Activated T-cell treated with anti-CD3 and anti-CD28 coated beads, Interleukin-2, amount 50 U/mL, for 72 hours (primary cell): Measurements from ENCODE around the gene MCOLN2. TPM values are rescaled to one million over a fixed set of nuclear protein-coding genes. Genes with fewer than 3 reads are reported as not detected.

Experiments used
- ATAC-seq, 2 donors: fragments of 150-1000 bp; cut with Tn5 transposase; replicated peaks in 1 of 2; 2 replicates each; pipeline ENCODE4 v1.10.0; 2021; ENCODE audit warnings: moderate library complexity in 2 of 2, mild to moderate bottlenecking in 1 of 2
- DNase-seq, 2 donors: peaks; one replicate each; pipeline ENCODE4 v3.0.0; 2021 to 2022; ENCODE audit warnings: mixed read lengths in 1 of 2
- H3K27ac Mint-ChIP-seq: one replicate; pipeline ENCODE4 v1.8.0; 2022; ENCODE audit warnings: mild to moderate bottlenecking, moderate library complexity, mixed read lengths
- H3K27me3 Mint-ChIP-seq: one replicate; pipeline ENCODE4 v1.8.0; 2022; ENCODE audit warnings: low read depth, mixed read lengths
- H3K36me3 Mint-ChIP-seq, 2 donors: one replicate each; pipeline ENCODE4 v1.8.0; 2022; ENCODE audit warnings: mixed read lengths in 2 of 2, mild to moderate bottlenecking in 1 of 2; ENCODE audit not compliant: insufficient read depth in 2 of 2
- H3K4me1 Mint-ChIP-seq: one replicate; pipeline ENCODE4 v1.8.0; 2022; ENCODE audit warnings: low read depth, mixed read lengths
- H3K4me3 Mint-ChIP-seq, 2 donors: one replicate each; pipeline ENCODE4 v1.8.0; 2022; ENCODE audit warnings: mild to moderate bottlenecking in 2 of 2, mixed read lengths in 2 of 2, moderate library complexity in 2 of 2
- H3K9me3 Mint-ChIP-seq, 2 donors: one replicate each; pipeline ENCODE4 v1.8.0; 2022; ENCODE audit warnings: mixed read lengths in 2 of 2
- total RNA-seq, 2 donors: library from RNA; stranded (reverse); gene quantifications; one replicate each; pipeline ENCODE4 v1.2.3, GENCODE V29; 2022

Gene MCOLN2
- total RNA-seq, 2 donors from 2014 or later = 57.6 to 76.3 TPM

DNA sequence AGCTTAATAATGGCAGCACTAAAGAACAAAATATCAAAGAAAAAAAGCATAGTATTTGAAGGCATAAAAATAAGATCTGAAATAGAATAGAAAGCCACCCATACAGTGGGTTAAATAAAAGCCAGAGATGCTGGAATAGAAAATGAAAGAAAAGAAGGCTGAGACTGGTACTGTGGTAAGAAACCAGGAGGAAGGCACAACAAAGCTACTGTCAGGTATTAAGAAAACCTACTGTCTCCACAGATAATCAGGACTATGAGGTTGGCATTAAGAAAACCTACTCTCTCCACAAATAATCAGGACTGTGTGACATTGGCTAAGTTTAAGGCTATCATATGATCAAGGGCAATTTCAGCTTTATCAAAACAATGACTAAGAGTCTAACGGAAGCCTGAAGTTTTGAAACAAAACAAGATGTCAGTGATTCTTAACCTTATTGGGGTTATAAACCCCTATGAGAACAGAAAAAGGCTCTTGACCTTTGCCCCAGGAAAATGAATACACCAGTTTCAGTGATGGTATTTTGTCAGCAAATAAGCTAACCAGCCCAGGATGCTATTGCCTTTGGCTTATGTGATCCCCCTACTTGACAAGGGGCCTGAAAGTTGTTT, 24.4 kb downstream of the MCOLN2 start:
- ATAC-seq (peak; percentile 4 to 18), DNase-seq (no peak)
- Mint-ChIP-seq H3K4me3 (peak overlapping the region; percentile 57 to 69), H3K27me3 (no peaks in the 10 kb centered on the region), H3K27ac (peak overlapping the region; percentile 64), H3K36me3 (peaks cover 6 to 14% of the 10 kb centered on the region in 2 donors), H3K9me3 (no peaks in the 10 kb centered on the region), H3K4me1 (peaks cover 77% of the 10 kb centered on the region)

DNA sequence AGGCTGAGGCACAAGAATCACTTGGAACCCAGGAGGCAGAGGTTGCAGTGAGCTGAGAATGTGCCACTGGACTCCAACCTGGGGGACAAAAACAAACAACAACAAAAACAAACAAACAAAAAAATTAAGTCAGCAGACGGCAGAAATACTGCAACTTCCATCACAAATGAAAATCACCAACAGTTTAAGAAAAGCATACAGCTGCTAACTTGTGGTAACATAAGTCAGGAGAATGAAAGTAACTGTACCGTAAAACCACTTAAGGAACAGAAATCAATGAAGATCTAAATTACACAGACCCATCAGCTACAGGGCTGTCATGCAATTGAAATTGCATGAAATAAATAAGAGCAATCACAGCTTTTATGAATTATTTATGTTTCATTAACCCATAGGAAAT, 25.0 kb downstream of the MCOLN2 start:
- Mint-ChIP-seq H3K36me3 (peaks cover 3 to 14% of the 10 kb centered on the region in 2 donors), H3K4me3 (peak overlapping the region; percentile 57 to 69), H3K4me1 (peaks cover 72% of the 10 kb centered on the region), H3K27me3 (no peaks in the 10 kb centered on the region), H3K27ac (peak overlapping the region; percentile 64), H3K9me3 (no peaks in the 10 kb centered on the region)
- DNase-seq = no peak
- no peak for ATAC-seq

DNA sequence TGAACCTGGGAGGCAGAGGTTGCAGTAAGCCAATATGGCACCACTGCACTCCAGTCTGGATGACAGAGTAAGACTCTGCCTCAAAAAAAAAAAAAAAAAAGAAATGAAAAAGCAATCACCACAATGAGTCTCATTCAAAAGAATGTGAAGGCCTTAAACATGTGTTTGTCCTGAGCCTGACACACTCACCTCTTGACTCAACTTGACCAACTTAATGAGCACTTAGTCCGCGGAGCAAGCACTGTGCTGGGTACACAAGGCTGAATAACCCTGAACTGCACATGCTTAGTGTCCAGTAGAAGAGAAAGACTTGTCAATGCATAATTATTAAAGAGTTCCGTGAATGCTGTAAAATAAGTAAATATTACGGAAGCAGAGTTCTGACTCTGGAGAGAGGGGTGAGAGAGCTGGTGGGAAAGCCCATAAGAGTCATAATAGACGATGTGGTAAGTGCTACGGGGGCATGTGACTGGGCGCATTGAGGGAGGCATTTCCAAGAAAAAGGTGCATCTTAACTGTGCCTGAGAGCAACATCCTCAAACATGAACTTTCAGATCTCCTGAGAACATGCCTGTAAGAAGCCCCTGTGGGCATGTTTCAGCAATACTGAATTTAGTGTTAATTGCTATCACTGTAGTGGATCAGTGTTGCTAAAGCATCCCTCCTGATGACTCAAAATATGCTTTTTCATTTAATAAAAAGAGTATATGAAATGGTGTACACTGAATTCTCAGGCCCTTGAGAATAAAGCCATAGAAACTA, 27.2 kb downstream of the MCOLN2 start:
- ATAC-seq (peak; percentile 87), DNase-seq (peak; percentile 69 to 70)
- Mint-ChIP-seq H3K9me3 (no peaks in the 10 kb centered on the region), H3K36me3 (peaks cover 3 to 19% of the 10 kb centered on the region in 2 donors), H3K27ac (peak overlapping the region; percentile 95), H3K4me3 (peak overlapping the region; percentile 62 to 79), H3K27me3 (no peaks in the 10 kb centered on the region), H3K4me1 (peaks cover 59% of the 10 kb centered on the region)

DNA sequence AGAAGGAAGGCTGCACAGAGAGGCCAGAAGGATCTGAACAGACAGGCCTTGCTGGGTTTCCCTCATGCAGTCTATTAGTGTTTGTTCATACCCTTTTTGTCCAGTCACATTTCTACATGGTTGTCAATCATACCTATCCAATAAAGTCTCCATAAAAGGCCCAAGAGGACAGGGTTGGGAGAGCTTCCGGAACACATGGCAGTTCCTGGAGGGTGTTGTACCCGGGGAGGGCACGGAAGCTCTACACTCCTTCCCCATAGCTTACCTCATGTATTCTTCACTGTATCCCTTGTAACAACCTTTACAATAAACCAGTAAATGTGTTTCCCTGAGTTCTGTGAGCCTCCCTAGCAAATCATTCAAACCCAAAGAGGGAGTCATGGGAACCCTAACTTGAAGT, 28.0 kb downstream of the MCOLN2 start:
- ATAC-seq (no peak), DNase-seq (no peak)
- Mint-ChIP-seq H3K9me3 (no peaks in the 10 kb centered on the region), H3K27ac (peak overlapping the region; percentile 79), H3K4me1 (peaks cover 54% of the 10 kb centered on the region), H3K4me3 (no peak overlapping the region), H3K36me3 (peaks cover 3 to 19% of the 10 kb centered on the region in 2 donors), H3K27me3 (no peaks in the 10 kb centered on the region)

DNA sequence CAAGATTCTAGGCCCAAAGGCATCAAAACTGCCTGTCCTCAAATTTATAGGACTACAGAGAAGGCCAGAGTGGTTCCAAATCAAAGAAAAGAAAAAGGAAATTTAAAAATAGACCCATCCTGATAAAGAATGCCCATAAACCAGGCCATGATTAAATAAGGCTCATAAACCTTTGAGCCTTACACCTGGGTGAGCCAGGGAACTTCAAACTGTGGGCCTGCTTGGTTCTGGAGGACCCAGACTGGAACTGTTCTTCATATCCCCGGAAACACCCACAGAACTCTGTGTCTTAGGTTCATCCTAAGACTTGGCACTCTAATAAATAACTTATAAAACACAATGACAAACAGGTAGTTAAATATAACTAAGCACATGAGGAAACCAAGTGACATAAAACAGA, 28.8 kb downstream of the MCOLN2 start:
- Mint-ChIP-seq H3K27me3 (no peaks in the 10 kb centered on the region), H3K4me1 (peaks cover 46% of the 10 kb centered on the region), H3K36me3 (peaks cover 3 to 24% of the 10 kb centered on the region in 2 donors), H3K27ac (no peak overlapping the region), H3K9me3 (no peaks in the 10 kb centered on the region), H3K4me3 (no peak overlapping the region)
- ATAC-seq (no peak), DNase-seq (no peak)

DNA sequence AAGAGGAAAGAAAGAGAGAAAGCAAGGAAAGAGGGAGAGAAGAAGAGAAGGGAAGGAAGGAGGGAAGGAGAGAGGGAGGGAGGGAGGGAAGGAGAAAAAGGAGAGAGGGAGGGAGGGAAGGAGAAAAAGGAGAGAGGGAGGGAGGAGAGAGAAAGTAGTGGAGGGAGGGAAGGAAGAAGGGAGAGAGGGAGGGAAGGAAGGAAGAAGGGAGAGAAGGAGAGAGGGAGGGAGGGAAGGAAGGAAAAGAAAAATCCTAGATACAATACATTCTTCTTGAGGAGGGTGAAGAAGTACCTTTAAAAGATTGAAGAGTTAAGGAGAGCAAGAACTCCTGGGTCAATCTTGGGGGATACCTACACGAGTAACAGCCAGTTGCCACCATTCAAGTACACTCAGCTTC, 29.2 kb downstream of the MCOLN2 start:
- H3K36me3 Mint-ChIP-seq = peaks cover 3 to 25% of the 10 kb centered on the region in 2 donors
- peak overlapping the region; percentile 65 for H3K27ac Mint-ChIP-seq
- no peaks in the 10 kb centered on the region for H3K9me3 Mint-ChIP-seq
- H3K4me3 Mint-ChIP-seq = no peak overlapping the region
- H3K4me1 Mint-ChIP-seq = peaks cover 43% of the 10 kb centered on the region
- no peak for DNase-seq
- no peak for ATAC-seq
- no peaks in the 10 kb centered on the region for H3K27me3 Mint-ChIP-seq

DNA sequence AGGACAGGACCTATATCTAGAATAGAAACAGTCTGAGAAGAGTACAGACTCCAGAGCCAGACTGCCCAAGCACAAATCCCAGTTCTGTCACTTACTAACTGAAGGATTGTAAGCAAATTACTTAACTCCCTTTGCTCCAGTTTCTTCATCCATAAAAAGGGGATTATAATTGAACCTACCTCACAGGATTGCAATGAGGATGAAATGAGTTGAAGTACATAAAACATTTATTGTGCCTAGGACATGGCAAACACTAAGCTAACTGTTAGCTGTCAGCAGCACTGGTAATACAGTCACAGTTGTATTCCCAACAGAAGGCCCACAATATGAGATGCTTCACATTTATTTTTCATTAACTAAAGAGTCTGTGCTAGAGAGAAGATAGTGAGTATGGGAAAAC, 33.9 kb downstream of the MCOLN2 start:
- Mint-ChIP-seq H3K27me3 (no peaks in the 10 kb centered on the region), H3K9me3 (no peaks in the 10 kb centered on the region), H3K4me1 (peaks cover 30% of the 10 kb centered on the region), H3K36me3 (peaks cover 3 to 24% of the 10 kb centered on the region in 2 donors), H3K27ac (no peak overlapping the region), H3K4me3 (no peak overlapping the region)
- DNase-seq (no peak), ATAC-seq (no peak)

DNA sequence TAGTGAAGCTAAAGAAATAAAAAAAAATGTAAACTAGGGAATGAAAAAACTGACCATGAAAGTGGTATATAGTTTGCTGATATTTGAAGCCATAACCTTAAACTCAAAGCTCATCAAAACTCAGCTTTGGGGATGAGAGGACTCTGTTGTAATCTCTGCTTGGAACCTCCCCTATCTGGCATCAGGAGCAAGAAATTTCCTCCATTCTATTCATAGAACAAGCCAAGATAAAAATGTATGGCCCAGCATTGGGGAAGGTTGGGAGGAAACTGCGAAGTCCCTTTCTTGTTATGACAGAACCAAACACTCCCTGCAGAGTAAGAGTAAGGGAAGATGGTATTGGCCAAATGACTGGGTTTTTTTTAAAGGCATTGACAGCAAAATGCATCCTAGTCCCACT, 35.6 kb downstream of the MCOLN2 start:
- DNase-seq = no peak
- H3K4me1 Mint-ChIP-seq = peaks cover 30% of the 10 kb centered on the region
- peak overlapping the region in 1 of 2 donors; percentile 13 for H3K4me3 Mint-ChIP-seq
- peaks cover 9 to 35% of the 10 kb centered on the region in 2 donors for H3K36me3 Mint-ChIP-seq
- ATAC-seq = no peak
- H3K27me3 Mint-ChIP-seq = no peaks in the 10 kb centered on the region
- no peaks in the 10 kb centered on the region for H3K9me3 Mint-ChIP-seq
- peak overlapping the region; percentile 9 for H3K27ac Mint-ChIP-seq

DNA sequence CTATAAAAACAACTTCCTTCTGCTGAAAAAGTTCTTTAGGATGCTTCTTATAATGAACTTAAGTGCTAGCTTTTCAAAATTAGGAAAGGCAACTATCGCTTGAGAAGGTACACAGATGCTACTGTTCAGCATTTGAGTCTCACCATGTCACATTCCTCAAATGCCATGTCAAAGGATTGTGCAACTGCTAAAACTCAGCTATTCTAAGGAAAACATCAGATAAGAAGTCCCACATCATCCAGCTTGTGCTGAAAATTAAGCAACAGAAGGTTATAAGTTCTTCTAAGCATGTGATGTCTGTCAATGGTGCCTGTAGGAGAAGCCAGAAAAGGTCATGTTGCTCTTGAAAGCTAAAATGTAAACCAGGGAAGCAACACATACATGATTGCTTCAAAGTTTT, 36.5 kb downstream of the MCOLN2 start:
- Mint-ChIP-seq H3K4me1 (peaks cover 30% of the 10 kb centered on the region), H3K4me3 (peak overlapping the region in 1 of 2 donors; percentile 10), H3K9me3 (no peaks in the 10 kb centered on the region), H3K27ac (no peak overlapping the region), H3K27me3 (no peaks in the 10 kb centered on the region), H3K36me3 (peaks cover 12 to 36% of the 10 kb centered on the region in 2 donors)
- DNase-seq (no peak), ATAC-seq (no peak)

DNA sequence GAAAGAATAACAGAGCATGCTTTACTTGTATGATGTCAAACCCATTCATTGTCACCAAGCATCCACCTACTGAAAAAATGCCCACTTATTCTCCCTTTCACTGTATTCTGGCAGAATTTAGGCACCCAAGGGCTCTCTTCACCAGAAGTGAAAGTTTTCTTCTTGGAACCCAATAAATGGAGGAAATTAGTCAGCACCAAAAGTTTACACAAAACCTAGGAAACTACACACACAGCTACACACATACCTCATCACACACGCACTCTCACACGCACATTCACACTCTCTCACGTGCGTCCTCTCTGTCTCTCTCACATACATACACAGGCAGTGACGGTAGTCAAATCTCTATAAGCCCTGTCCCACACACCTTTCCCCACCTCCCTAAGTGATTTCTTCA, 37.6 kb downstream of the MCOLN2 start:
- DNase-seq (peak; percentile 65), ATAC-seq (peak; percentile 99)
- no peaks in the 10 kb centered on the region for H3K9me3 Mint-ChIP-seq
- H3K4me3 Mint-ChIP-seq = peak overlapping the region in 1 of 2 donors; percentile 0
- no peaks in the 10 kb centered on the region for H3K27me3 Mint-ChIP-seq
- H3K27ac Mint-ChIP-seq = peak overlapping the region; percentile 3
- peaks cover 30% of the 10 kb centered on the region for H3K4me1 Mint-ChIP-seq
- peaks cover 15 to 44% of the 10 kb centered on the region in 2 donors for H3K36me3 Mint-ChIP-seq

DNA sequence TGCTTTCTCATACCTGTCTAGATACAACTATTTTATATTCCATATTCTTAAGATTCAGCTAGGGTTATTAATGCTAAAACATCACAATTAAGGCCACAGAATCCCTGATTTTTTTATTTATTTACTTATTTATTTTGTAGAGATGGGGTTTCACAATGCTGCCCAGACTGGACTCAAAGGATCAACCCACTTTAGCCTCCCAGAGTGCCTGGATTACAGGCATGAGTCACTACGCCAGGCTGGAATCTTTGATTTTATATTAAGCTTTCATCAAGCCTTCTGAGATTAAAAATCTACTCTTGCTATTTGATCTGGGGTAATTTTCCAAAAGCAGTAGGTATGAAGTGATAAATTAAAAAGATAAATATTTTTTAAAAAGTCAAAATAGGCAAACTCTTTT, 38.9 kb downstream of the MCOLN2 start:
- Mint-ChIP-seq H3K9me3 (no peaks in the 10 kb centered on the region), H3K36me3 (peaks cover 16 to 46% of the 10 kb centered on the region in 2 donors), H3K27ac (no peak overlapping the region), H3K4me1 (peaks cover 30% of the 10 kb centered on the region), H3K4me3 (no peak overlapping the region), H3K27me3 (no peaks in the 10 kb centered on the region)
- no peak for ATAC-seq
- no peak for DNase-seq

DNA sequence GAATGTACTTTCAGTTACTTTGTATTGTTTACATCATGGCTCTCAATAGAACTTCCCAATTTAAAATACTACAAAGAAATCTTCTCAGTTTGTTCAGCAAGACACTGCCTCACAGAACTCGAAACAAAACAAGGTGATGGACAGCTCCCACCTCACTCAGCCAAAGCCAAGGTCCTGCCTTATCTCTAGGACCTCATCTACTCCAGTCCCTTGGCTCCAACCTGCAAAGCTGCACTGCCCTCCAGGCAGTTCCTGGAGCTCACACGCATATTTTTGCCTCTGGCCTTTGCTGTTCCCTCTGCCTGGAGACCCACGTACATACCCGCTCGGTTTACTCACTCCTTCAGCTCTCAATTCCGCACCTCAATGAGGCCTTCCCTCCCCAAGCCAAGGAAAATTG, 40.3 kb downstream of the MCOLN2 start:
- Mint-ChIP-seq H3K9me3 (no peaks in the 10 kb centered on the region), H3K4me3 (no peak overlapping the region), H3K4me1 (peaks cover 21% of the 10 kb centered on the region), H3K27ac (no peak overlapping the region), H3K36me3 (peaks cover 17 to 49% of the 10 kb centered on the region in 2 donors), H3K27me3 (no peaks in the 10 kb centered on the region)
- DNase-seq (no peak), ATAC-seq (no peak)

DNA sequence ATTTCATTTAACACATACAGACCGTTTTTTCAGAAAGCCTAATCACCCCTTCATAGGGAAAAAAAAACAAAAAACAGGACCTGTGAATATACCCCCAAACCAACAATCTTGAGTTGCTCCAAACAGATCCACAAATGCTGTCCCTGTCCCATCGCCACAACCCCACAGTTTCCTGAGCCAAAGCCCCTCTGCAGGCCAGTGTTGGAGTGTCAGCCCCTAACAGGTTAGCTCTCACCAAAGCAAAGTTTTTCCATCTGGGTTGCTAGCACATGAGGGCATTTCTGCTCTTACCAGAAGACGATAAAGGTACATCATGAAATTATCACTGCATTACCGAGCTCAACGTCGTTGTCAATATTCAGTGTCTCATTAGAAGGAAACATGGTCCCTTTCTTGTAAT, 40.8 kb downstream of the MCOLN2 start:
- DNase-seq = no peak
- H3K27me3 Mint-ChIP-seq = no peaks in the 10 kb centered on the region
- ATAC-seq = no peak
- H3K27ac Mint-ChIP-seq = no peak overlapping the region
- no peak overlapping the region for H3K4me3 Mint-ChIP-seq
- H3K36me3 Mint-ChIP-seq = peaks cover 18 to 51% of the 10 kb centered on the region in 2 donors
- peaks cover 16% of the 10 kb centered on the region for H3K4me1 Mint-ChIP-seq
- H3K9me3 Mint-ChIP-seq = no peaks in the 10 kb centered on the region
